NCI-H460 (cell line): ENCODE measurements around the gene C1QC. TPM values are rescaled to one million over a fixed set of nuclear protein-coding genes. Genes with fewer than 3 reads are reported as not detected.
"Not testable (repeated sequence)": the region's sequence is repeated elsewhere in the genome, so short reads cannot be mapped to it uniquely, and the experiment has no call there.

Experiments
- DNase-seq: peaks from one replicate; pipeline ENCODE4 v3.0.0-alpha.2; 2016; ENCODE audit warnings: low read depth; ENCODE audit errors: extremely low read depth
- total RNA-seq: library from RNA; depleted of rRNA; stranded (reverse); fragments of >200 nt; shearing (Covaris generic); gene quantifications from 2 replicates; pipeline ENCODE4 v1.2.3, GENCODE V29; 2014

C1QC gene
- total RNA-seq, 1 experiment from 2014 or later: not detected

- DNase-seq: no peak
Measured at GRCh38 chr1:22645931-22646330, 2.5 kb downstream of the C1QC start.

- DNase-seq: no peak
Measured at GRCh38 chr1:22646384-22646783, 3.0 kb downstream of the C1QC start.

GRCh38 chr1:22650089-22650693, 6.8 kb downstream of the C1QC start:
- no peak for DNase-seq

- DNase-seq: no peak
Measured at GRCh38 chr1:22651941-22652856, 8.8 kb downstream of the C1QC start.

- no peak for DNase-seq
Measured at GRCh38 chr1:22652881-22653316, 9.5 kb downstream of the C1QC start, which contains the start of gene C1QB. TSS of gene C1QB (plus strand) at chr1:22653236. CDS start at chr1:22659463, 6,227 bp downstream.

GRCh38 chr1:22654692-22655091, 11.3 kb downstream of the C1QC start:
- no peak for DNase-seq

GRCh38 chr1:22658385-22659163, 15.1 kb downstream of the C1QC start:
- DNase-seq: no peak

GRCh38 chr1:22660716-22661241, 17.3 kb downstream of the C1QC start:
- DNase-seq: no peak

- no peak for DNase-seq
Measured at GRCh38 chr1:22661880-22662279, 18.4 kb downstream of the C1QC start.

- no peak for DNase-seq
Measured at GRCh38 chr1:22662318-22662717, 18.9 kb downstream of the C1QC start.

- no peak for DNase-seq
Measured at GRCh38 chr1:22662986-22663408, 19.6 kb downstream of the C1QC start.

GRCh38 chr1:22665752-22666151, 22.3 kb downstream of the C1QC start:
- peak; percentile 11 for DNase-seq

- no peak for DNase-seq
Measured at GRCh38 chr1:22666412-22666811, 23.0 kb downstream of the C1QC start.

GRCh38 chr1:22668840-22669239, 25.4 kb downstream of the C1QC start:
- DNase-seq: not testable (repeated sequence)

GRCh38 chr1:22670352-22670975, 27.0 kb downstream of the C1QC start:
- DNase-seq: no peak

GRCh38 chr1:22671999-22672398, 28.6 kb downstream of the C1QC start:
- DNase-seq: no peak

- DNase-seq: peak; percentile 26
Measured at GRCh38 chr1:22673486-22674409, 30.3 kb downstream of the C1QC start.

GRCh38 chr1:22674410-22674749, 30.9 kb downstream of the C1QC start:
- no peak for DNase-seq

GRCh38 chr1:22676151-22676550, 32.7 kb downstream of the C1QC start:
- DNase-seq: not testable (repeated sequence)
